Loucy (cell line): ENCODE results near the gene ANP32D.
"Not testable (repeated sequence)": the region's sequence is repeated elsewhere in the genome, so short reads cannot be mapped to it uniquely, and the experiment has no call there.

Source experiments
- H2AFZ ChIP-seq: fragments of 200-600 bp; sonication (generic); 2 replicates; pipeline ENCODE4 v1.6.0; 2016; ENCODE audit warnings: antibody characterized with exemption, mild to moderate bottlenecking, low read length, moderate library complexity
- H3F3A ChIP-seq: fragments of 200-600 bp; 2 replicates; pipeline ENCODE4 v1.6.0; 2016; ENCODE audit warnings: antibody characterized with exemption, low read depth, mild to moderate bottlenecking
- H3K27me3 ChIP-seq: fragments of 200-600 bp; sonication (generic); 2 replicates; pipeline ENCODE4 v1.6.1; 2014; ENCODE audit warnings: low read length, mild to moderate bottlenecking; ENCODE audit not compliant: insufficient read depth, poor library complexity, severe bottlenecking
- H3K36me3 ChIP-seq: fragments of 200-600 bp; sonication (generic); 2 replicates; pipeline ENCODE4 v1.6.1; 2016; ENCODE audit warnings: low read length; ENCODE audit not compliant: insufficient read depth
- H3K4me1 ChIP-seq: fragments of 200-600 bp; sonication (generic); 2 replicates; pipeline ENCODE4 v1.5.1; 2014; ENCODE audit warnings: low read length, mild to moderate bottlenecking; ENCODE audit not compliant: insufficient read depth, poor library complexity, severe bottlenecking
- H3K4me2 ChIP-seq: fragments of 200-600 bp; sonication (generic); 2 replicates; pipeline ENCODE4 v1.6.0; 2014; ENCODE audit warnings: antibody characterized with exemption, low read length, low read depth, mild to moderate bottlenecking; ENCODE audit not compliant: poor library complexity, severe bottlenecking
- H3K4me3 ChIP-seq: fragments of 200-600 bp; sonication (generic); 2 replicates; pipeline ENCODE4 v1.5.1; 2014; ENCODE audit warnings: low read length, mild to moderate bottlenecking, mixed read lengths; ENCODE audit not compliant: poor library complexity, severe bottlenecking
- H3K79me2 ChIP-seq: fragments of 200-600 bp; sonication (generic); 2 replicates; pipeline ENCODE4 v1.6.1; 2014; ENCODE audit warnings: low read length; ENCODE audit not compliant: insufficient read depth
- H3K9ac ChIP-seq: fragments of 200-600 bp; sonication (generic); 2 replicates; pipeline ENCODE4 v1.6.0; 2014; ENCODE audit warnings: mild to moderate bottlenecking, low read depth, low read length, moderate library complexity; ENCODE audit not compliant: poor library complexity, severe bottlenecking
- H3K9me2 ChIP-seq: fragments of 200-600 bp; sonication (generic); replicated peaks from 2 replicates; pipeline ENCODE4 v1.6.1; 2016; ENCODE audit warnings: low read depth, low read length, mixed read lengths
- H3K9me3 ChIP-seq: fragments of 200-600 bp; sonication (generic); 2 replicates; pipeline ENCODE4 v1.6.1; 2014; ENCODE audit warnings: mild to moderate bottlenecking, antibody characterized with exemption, low read length, low read depth; ENCODE audit not compliant: insufficient read depth
- H4K20me1 ChIP-seq: fragments of 200-600 bp; sonication (generic); 2 replicates; pipeline ENCODE4 v1.6.0; 2014; ENCODE audit warnings: antibody characterized with exemption, low read length, mild to moderate bottlenecking; ENCODE audit not compliant: insufficient read depth, poor library complexity, severe bottlenecking
- EZH2phosphoT487 ChIP-seq: fragments of 200-600 bp; IDR thresholded peaks from 2 replicates; pipeline ENCODE4 v1.6.1; 2018; ENCODE audit warnings: antibody characterized with exemption, mild to moderate bottlenecking, moderate library complexity, borderline replicate concordance
- TF ChIP-seq, protein P1 (sequence below): fragments of 200-600 bp; sonication (generic); conservative IDR thresholded peaks from 2 replicates; pipeline ENCODE4 v1.5.1; 2014; ENCODE audit warnings: mild to moderate bottlenecking, antibody characterized with exemption, low read length

The ANP32D gene

DNA sequence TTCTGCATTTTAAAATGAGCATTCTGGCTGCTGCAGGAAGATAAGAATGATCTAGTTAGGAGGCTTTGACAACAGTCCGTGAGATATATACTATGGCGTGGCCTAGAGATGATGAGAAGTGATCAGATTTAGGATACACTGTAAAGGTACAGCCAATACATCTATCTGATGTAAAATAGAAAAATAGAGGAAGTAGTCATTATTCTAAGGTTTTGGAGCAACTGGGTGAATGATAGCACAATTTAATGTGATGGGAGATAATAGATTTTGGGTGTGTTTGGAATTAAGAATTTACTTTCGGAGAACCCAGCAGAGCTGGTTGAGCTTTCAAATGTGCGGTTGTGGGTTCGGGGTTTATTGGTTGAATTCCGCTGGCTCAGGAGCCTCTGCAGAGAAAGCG is at the start of gene ANP32D:
Gene ANP32D (plus strand): TSS at position 301 of the 400 bp plus-strand sequence. CDS start 106 bp downstream, outside the sequence.
- Histone ChIP-seq H3K4me3 (no peak within 1 kb of the TSS), H3K4me1 (no peaks in the 10 kb centered on the region), H3K4me2 (no peak within 1 kb of the TSS), H3K79me2 (no peaks in the 10 kb centered on the region), H3K9ac (no peak within 1 kb of the TSS), H3K36me3 (no peaks in the 10 kb centered on the region), H2AFZ (no peak within 1 kb of the TSS), H3F3A (no peaks in the 10 kb centered on the region), H3K27me3 (no peaks in the 10 kb centered on the region), H3K9me3 (peaks cover 13% of the 10 kb centered on the region), H3K9me2 (no peaks in the 10 kb centered on the region), H4K20me1 (no peaks in the 10 kb centered on the region)
- TF ChIP-seq EZH2phosphoT487, result no peak
- TF ChIP-seq, protein P1, sequence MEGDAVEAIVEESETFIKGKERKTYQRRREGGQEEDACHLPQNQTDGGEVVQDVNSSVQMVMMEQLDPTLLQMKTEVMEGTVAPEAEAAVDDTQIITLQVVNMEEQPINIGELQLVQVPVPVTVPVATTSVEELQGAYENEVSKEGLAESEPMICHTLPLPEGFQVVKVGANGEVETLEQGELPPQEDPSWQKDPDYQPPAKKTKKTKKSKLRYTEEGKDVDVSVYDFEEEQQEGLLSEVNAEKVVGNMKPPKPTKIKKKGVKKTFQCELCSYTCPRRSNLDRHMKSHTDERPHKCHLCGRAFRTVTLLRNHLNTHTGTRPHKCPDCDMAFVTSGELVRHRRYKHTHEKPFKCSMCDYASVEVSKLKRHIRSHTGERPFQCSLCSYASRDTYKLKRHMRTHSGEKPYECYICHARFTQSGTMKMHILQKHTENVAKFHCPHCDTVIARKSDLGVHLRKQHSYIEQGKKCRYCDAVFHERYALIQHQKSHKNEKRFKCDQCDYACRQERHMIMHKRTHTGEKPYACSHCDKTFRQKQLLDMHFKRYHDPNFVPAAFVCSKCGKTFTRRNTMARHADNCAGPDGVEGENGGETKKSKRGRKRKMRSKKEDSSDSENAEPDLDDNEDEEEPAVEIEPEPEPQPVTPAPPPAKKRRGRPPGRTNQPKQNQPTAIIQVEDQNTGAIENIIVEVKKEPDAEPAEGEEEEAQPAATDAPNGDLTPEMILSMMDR, result no peak

DNA sequence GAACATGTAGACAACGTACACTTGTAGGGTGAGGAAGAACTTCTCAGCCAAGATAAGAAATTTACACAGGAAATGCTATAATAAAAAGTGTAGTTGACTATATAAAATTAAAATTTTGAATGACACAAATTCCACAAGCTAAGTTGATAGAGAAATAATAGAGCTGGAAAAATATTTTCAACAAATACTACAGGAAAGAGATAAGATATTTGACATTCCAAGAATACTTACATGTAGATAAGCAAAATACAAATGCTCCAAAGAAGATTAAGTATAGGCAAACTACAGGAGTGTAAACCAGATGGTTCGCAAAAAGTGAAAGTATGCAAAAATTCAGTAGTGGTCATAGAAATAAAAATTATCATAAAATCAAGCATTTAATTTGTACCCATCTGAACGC is 49.2 kb upstream of the ANP32D start:
- TF ChIP-seq, protein P1, result no peak
- TF ChIP-seq EZH2phosphoT487, result no peak
- no peaks in the 10 kb centered on the region for H3K79me2 ChIP-seq
- H3K9me3 ChIP-seq, result no peaks in the 10 kb centered on the region
- H3K9me2 ChIP-seq, result no peaks in the 10 kb centered on the region
- H2AFZ ChIP-seq, result no peak overlapping the region
- H4K20me1 ChIP-seq, result no peaks in the 10 kb centered on the region
- H3K4me1 ChIP-seq, result peaks cover 13% of the 10 kb centered on the region
- H3K4me3 ChIP-seq, result peak overlapping the region; percentile 8
- H3K4me2 ChIP-seq, result peak overlapping the region; percentile 59
- H3K9ac ChIP-seq, result no peak overlapping the region
- H3K36me3 ChIP-seq, result no peaks in the 10 kb centered on the region
- no peaks in the 10 kb centered on the region for H3K27me3 ChIP-seq
- H3F3A ChIP-seq, result no peaks in the 10 kb centered on the region

DNA sequence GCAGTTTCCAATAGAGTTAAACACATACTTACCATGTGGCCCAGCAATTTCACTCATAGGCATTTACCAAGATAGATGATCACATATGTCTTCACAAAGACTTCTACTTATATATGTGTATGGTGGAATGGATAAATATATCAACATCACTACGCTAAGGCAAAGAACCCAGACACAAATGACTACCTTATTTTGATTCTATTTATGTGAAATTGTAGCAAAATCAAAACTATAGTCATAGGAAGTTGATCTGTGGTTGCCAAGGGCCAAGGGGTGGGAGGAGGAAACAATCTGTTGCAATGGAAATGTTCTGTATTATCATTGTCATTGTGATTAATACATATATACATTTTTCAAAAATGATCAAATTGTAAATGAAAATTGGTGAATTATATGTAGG is 47.7 kb upstream of the ANP32D start:
- no peak overlapping the region for H3K4me3 ChIP-seq
- H3K9me2 ChIP-seq, result no peaks in the 10 kb centered on the region
- no peaks in the 10 kb centered on the region for H3K79me2 ChIP-seq
- H3F3A ChIP-seq, result no peaks in the 10 kb centered on the region
- H3K4me1 ChIP-seq, result peaks cover 13% of the 10 kb centered on the region
- no peaks in the 10 kb centered on the region for H4K20me1 ChIP-seq
- no peak overlapping the region for H2AFZ ChIP-seq
- no peak overlapping the region for H3K4me2 ChIP-seq
- H3K27me3 ChIP-seq, result no peaks in the 10 kb centered on the region
- H3K9me3 ChIP-seq, result no peaks in the 10 kb centered on the region
- H3K36me3 ChIP-seq, result no peaks in the 10 kb centered on the region
- TF ChIP-seq, protein P1, result no peak
- no peak for TF ChIP-seq EZH2phosphoT487
- H3K9ac ChIP-seq, result no peak overlapping the region

DNA sequence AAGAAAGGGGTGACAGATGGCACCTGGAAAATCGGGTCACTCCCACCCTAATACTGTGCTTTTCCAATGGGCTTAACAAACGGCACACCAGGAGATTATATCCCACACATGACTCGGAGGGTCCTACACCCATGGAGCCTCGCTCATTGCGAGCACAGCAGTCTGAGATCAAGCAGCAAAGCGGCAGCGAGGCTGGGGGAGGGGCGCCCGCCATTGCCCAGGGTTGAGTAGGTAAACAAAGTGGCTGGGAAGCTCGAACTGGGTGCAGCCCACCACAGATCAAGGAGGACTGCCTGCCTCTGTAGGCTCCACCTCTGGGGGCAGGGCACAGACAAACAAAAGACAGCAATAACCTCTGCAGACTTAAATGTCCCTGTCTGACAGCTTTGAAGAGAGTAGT is 38.3 kb upstream of the ANP32D start:
- H3K4me2 ChIP-seq, H2AFZ ChIP-seq, H3K9me2 ChIP-seq, H4K20me1 ChIP-seq, H3K36me3 ChIP-seq, H3K9me3 ChIP-seq, H3K79me2 ChIP-seq, H3K27me3 ChIP-seq, H3F3A ChIP-seq, H3K4me1 ChIP-seq, H3K9ac ChIP-seq, H3K4me3 ChIP-seq: not testable (repeated sequence)
